Caco-2 (cell line): ENCODE data around the gene LZTS2. TPM values are rescaled to one million over a fixed set of nuclear protein-coding genes. Genes with fewer than 3 reads are reported as not detected.

ENCODE experiments used
- BruUV-seq: library from RNA; stranded (reverse); fragments of 400-500 nt; replicated peaks from 2 replicates; lab custom pipeline; 2021; lab: Mats Ljungman, UMichigan
- CTCF ChIA-PET: fragments of 300-600 bp; sonication (Branson Sonifier 250); formaldehyde crosslinking; loops from one replicate; lab custom pipeline; 2022; ENCODE audit warnings: antibody characterized with exemption; lab: Charles Lee
- POLR2A ChIA-PET: fragments of 300-600 bp; sonication (Branson Sonifier 250); formaldehyde crosslinking; loops from one replicate; lab custom pipeline; 2022; ENCODE audit warnings: antibody characterized with exemption; lab: Charles Lee
- DNase-seq, 2 experiments: peaks; one replicate each; pipeline versions ENCODE4 v3.0.0 to v3.0.0-alpha.2; 2020 to 2022
- H3K27me3 ChIP-seq: replicated peaks from 2 replicates; pipeline ENCODE4 v1.6.0; 2011; ENCODE audit warnings: low read length; ENCODE audit not compliant: control insufficient read depth, insufficient read depth
- H3K36me3 ChIP-seq: 2 replicates; pipeline ENCODE4 v1.5.1; 2011; ENCODE audit warnings: low read length; ENCODE audit not compliant: control insufficient read depth, insufficient read depth
- H3K4me1 ChIP-seq: fragments of 250-450 bp; sonication (Bioruptor Pico); 2 replicates; pipeline ENCODE4 v1.5.1; 2020; ENCODE audit warnings: mild to moderate bottlenecking
- H3K4me3 ChIP-seq: 2 replicates; pipeline ENCODE4 v1.5.1; 2011; ENCODE audit warnings: low read depth, mild to moderate bottlenecking, control low read depth, low read length
- H3K9me3 ChIP-seq: fragments of 250-450 bp; sonication (Bioruptor Pico); 2 replicates; pipeline ENCODE4 v1.5.1; 2020; ENCODE audit warnings: mild to moderate bottlenecking, moderate library complexity
- H3K27ac Mint-ChIP-seq: one replicate; pipeline ENCODE4 v1.8.0; 2022; ENCODE audit warnings: mixed read lengths; ENCODE audit not compliant: unreplicated experiment
- H3K27me3 Mint-ChIP-seq: one replicate; pipeline ENCODE4 v1.8.0; 2022; ENCODE audit warnings: mixed read lengths; ENCODE audit not compliant: insufficient read depth, unreplicated experiment
- H3K36me3 Mint-ChIP-seq: one replicate; pipeline ENCODE4 v1.8.0; 2022; ENCODE audit warnings: mild to moderate bottlenecking, mixed read lengths; ENCODE audit not compliant: insufficient read depth, unreplicated experiment
- H3K4me1 Mint-ChIP-seq: one replicate; pipeline ENCODE4 v1.8.0; 2022; ENCODE audit warnings: low read depth, mixed read lengths; ENCODE audit not compliant: unreplicated experiment
- H3K4me3 Mint-ChIP-seq: one replicate; pipeline ENCODE4 v1.8.0; 2022; ENCODE audit warnings: mild to moderate bottlenecking, moderate library complexity, mixed read lengths; ENCODE audit not compliant: unreplicated experiment
- H3K9me3 Mint-ChIP-seq: one replicate; pipeline ENCODE4 v1.8.0; 2022; ENCODE audit warnings: mixed read lengths; ENCODE audit not compliant: unreplicated experiment
- CTCF ChIP-seq, 2 experiments: fragments of 200-600 bp in 1 of 2; IDR thresholded peaks; 1 replicate in 1 of 2; 2 replicates in 1 of 2; pipeline versions ENCODE4 v1.5.1 to v1.8.0; 2011 to 2022; ENCODE audit warnings: antibody characterized with exemption in 1 of 2, control low read depth in 1 of 2, inconsistent platforms in 1 of 2, low read depth in 1 of 2, low read length in 1 of 2, mild to moderate bottlenecking in 1 of 2, moderate library complexity in 1 of 2; ENCODE audit not compliant: insufficient read depth in 1 of 2, severe bottlenecking in 1 of 2, unreplicated experiment in 1 of 2
- intact Hi-C: fragments of 100-400 bp; cut with micrococcal nuclease; formaldehyde crosslinking; loops from one replicate; pipeline ENCODE4 v1.10.0; 2022; ENCODE audit not compliant: unreplicated experiment
- total RNA-seq: library from RNA; stranded (reverse); gene quantifications from 2 replicates; pipeline ENCODE4 v1.2.3, GENCODE V29; 2022

The LZTS2 gene
- total RNA-seq, 1 experiment from 2014 or later: 53.3 TPM

- no peak for DNase-seq
- Mint-ChIP-seq H3K36me3 (peaks cover 28% of the 10 kb centered on the region), H3K4me3 (peak overlapping the region; percentile 81), H3K4me1 (peaks cover 14% of the 10 kb centered on the region), H3K27ac (peak overlapping the region; percentile 70), H3K9me3 (no peaks in the 10 kb centered on the region), H3K27me3 (no peaks in the 10 kb centered on the region)
- Histone ChIP-seq H3K9me3 (no peaks in the 10 kb centered on the region), H3K4me3 (peak overlapping the region; percentile 94), H3K4me1 (peaks cover 18% of the 10 kb centered on the region), H3K27me3 (no peaks in the 10 kb centered on the region), H3K36me3 (peaks cover under 1% of the 10 kb centered on the region)
- TSS peak; percentile 29 for BruUV-seq
- ChIA-PET POLR2A (no interaction called here), CTCF (interaction anchor here (1.9 kb wide), 1 partner anchor 11 kb away, joined by 11 read pairs; no protein-coding TSS in a partner anchor)
- intact Hi-C loops: no loop called here
- TF ChIP-seq CTCF (IDR thresholded peaks at IDR 0.05; ENCODE audit: insufficient read depth in 1 of 2, low read depth in 1 of 2, low read length in 1 of 2, severe bottlenecking in 1 of 2, unreplicated experiment in 1 of 2): no peak
Measured at GRCh38 chr10:101000915-101001658, 1.5 kb downstream of the LZTS2 start.

GRCh38 chr10:101001659-101002035 is 2.0 kb downstream of the LZTS2 start:
- H3K4me1 ChIP-seq: peaks cover 14% of the 10 kb centered on the region
- CTCF ChIA-PET: no interaction called here
- H3K27me3 Mint-ChIP-seq: no peaks in the 10 kb centered on the region
- no peaks in the 10 kb centered on the region for H3K9me3 Mint-ChIP-seq
- no peak overlapping the region for H3K4me3 ChIP-seq
- intact Hi-C loops: no loop called here
- peaks cover 14% of the 10 kb centered on the region for H3K4me1 Mint-ChIP-seq
- peaks cover 28% of the 10 kb centered on the region for H3K36me3 Mint-ChIP-seq
- no peaks in the 10 kb centered on the region for H3K9me3 ChIP-seq
- BruUV-seq: no TSS peak
- H3K27me3 ChIP-seq: no peaks in the 10 kb centered on the region
- no peak overlapping the region for H3K4me3 Mint-ChIP-seq
- H3K36me3 ChIP-seq: peaks cover 2% of the 10 kb centered on the region
- TF ChIP-seq CTCF (IDR thresholded peaks at IDR 0.05; ENCODE audit: insufficient read depth in 1 of 2, low read depth in 1 of 2, low read length in 1 of 2, severe bottlenecking in 1 of 2, unreplicated experiment in 1 of 2): no peak
- POLR2A ChIA-PET: no interaction called here
- H3K27ac Mint-ChIP-seq: no peak overlapping the region
- no peak for DNase-seq

- CTCF ChIA-PET: interaction anchor here (0.6 to 1.3 kb wide), 2 partner anchors 9 to 55 kb away, joined by 3 to 10 read pairs; no protein-coding TSS in a partner anchor
- POLR2A ChIA-PET: no interaction called here
- Histone ChIP-seq H3K9me3 (no peaks in the 10 kb centered on the region), H3K4me3 (no peak overlapping the region), H3K27me3 (no peaks in the 10 kb centered on the region), H3K4me1 (peaks cover 14% of the 10 kb centered on the region), H3K36me3 (peaks cover 2% of the 10 kb centered on the region)
- no peak for DNase-seq
- intact Hi-C loops: no loop called here
- Mint-ChIP-seq H3K27ac (no peak overlapping the region), H3K9me3 (no peaks in the 10 kb centered on the region), H3K36me3 (peaks cover 28% of the 10 kb centered on the region), H3K27me3 (no peaks in the 10 kb centered on the region), H3K4me3 (no peak overlapping the region), H3K4me1 (peaks cover 14% of the 10 kb centered on the region)
- TF ChIP-seq CTCF (IDR thresholded peaks at IDR 0.05; ENCODE audit: insufficient read depth in 1 of 2, low read depth in 1 of 2, low read length in 1 of 2, severe bottlenecking in 1 of 2, unreplicated experiment in 1 of 2): no peak
- no TSS peak for BruUV-seq
Measured at GRCh38 chr10:101002456-101002855, 2.8 kb downstream of the LZTS2 start.
